Ishikawa (cell line): Measurements from ENCODE around the gene NOTO.

Source experiments
- EGR1 ChIP-seq: IDR thresholded peaks from 2 replicates; pipeline ENCODE4 v1.6.1; 2012
- FOXM1 ChIP-seq: IDR thresholded peaks from 2 replicates; pipeline ENCODE4 v1.6.1; 2012; ENCODE audit warnings: low read depth, borderline replicate concordance
- NFIC ChIP-seq: IDR thresholded peaks from 2 replicates; pipeline ENCODE4 v1.6.1; 2012
- TCF12 ChIP-seq: IDR thresholded peaks from 2 replicates; pipeline ENCODE4 v1.6.1; 2012; ENCODE audit warnings: low read depth
- TEAD4 ChIP-seq: IDR thresholded peaks from 2 replicates; pipeline ENCODE4 v1.6.1; 2012
- YY1 ChIP-seq: IDR thresholded peaks from 2 replicates; pipeline ENCODE4 v1.6.1; 2012; ENCODE audit warnings: low read depth
- TF ChIP-seq, protein P1 (sequence below): IDR thresholded peaks from 2 replicates; pipeline ENCODE4 v1.6.1; 2012; ENCODE audit warnings: low read depth, mild to moderate bottlenecking
- TF ChIP-seq, protein P2 (sequence below): IDR thresholded peaks from 2 replicates; pipeline ENCODE4 v1.6.1; 2012

DNA sequence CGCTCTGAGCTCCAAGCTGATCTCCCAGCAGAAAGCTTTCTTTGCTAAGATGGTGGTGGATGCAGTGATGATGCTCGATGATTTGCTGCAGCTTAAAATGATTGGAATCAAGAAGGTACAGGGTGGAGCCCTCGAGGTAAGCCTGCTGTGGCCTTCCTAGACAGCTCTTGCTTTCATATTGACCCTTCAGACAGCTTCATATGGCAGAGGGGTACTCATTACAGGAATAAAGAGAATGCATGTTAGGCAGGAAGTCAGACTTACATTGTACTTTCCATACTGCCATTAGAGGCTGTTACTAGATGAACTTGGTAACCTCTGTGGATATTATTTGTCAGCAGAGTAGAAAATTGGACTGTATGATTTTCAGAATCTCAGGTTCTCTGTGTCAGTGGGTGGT, 42.2 kb downstream of the NOTO start:
- TF ChIP-seq, protein P1, sequence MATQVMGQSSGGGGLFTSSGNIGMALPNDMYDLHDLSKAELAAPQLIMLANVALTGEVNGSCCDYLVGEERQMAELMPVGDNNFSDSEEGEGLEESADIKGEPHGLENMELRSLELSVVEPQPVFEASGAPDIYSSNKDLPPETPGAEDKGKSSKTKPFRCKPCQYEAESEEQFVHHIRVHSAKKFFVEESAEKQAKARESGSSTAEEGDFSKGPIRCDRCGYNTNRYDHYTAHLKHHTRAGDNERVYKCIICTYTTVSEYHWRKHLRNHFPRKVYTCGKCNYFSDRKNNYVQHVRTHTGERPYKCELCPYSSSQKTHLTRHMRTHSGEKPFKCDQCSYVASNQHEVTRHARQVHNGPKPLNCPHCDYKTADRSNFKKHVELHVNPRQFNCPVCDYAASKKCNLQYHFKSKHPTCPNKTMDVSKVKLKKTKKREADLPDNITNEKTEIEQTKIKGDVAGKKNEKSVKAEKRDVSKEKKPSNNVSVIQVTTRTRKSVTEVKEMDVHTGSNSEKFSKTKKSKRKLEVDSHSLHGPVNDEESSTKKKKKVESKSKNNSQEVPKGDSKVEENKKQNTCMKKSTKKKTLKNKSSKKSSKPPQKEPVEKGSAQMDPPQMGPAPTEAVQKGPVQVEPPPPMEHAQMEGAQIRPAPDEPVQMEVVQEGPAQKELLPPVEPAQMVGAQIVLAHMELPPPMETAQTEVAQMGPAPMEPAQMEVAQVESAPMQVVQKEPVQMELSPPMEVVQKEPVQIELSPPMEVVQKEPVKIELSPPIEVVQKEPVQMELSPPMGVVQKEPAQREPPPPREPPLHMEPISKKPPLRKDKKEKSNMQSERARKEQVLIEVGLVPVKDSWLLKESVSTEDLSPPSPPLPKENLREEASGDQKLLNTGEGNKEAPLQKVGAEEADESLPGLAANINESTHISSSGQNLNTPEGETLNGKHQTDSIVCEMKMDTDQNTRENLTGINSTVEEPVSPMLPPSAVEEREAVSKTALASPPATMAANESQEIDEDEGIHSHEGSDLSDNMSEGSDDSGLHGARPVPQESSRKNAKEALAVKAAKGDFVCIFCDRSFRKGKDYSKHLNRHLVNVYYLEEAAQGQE: no peak
- TF ChIP-seq NFIC (no peak), TEAD4 (no peak), TCF12 (no peak), EGR1 (no peak), FOXM1 (no peak), YY1 (no peak)
- TF ChIP-seq, protein P2, sequence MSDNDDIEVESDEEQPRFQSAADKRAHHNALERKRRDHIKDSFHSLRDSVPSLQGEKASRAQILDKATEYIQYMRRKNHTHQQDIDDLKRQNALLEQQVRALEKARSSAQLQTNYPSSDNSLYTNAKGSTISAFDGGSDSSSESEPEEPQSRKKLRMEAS: no peak
